GM12872 (cell line): ENCODE results near the gene CCDC28B.

ENCODE experiments used
- TF ChIP-seq, protein P1 (sequence below): IDR thresholded peaks from 3 replicates; pipeline ENCODE4 v1.5.1; 2011; ENCODE audit warnings: low read depth, mild to moderate bottlenecking, low read length, moderate library complexity; ENCODE audit not compliant: insufficient read depth

The CCDC28B gene

DNA sequence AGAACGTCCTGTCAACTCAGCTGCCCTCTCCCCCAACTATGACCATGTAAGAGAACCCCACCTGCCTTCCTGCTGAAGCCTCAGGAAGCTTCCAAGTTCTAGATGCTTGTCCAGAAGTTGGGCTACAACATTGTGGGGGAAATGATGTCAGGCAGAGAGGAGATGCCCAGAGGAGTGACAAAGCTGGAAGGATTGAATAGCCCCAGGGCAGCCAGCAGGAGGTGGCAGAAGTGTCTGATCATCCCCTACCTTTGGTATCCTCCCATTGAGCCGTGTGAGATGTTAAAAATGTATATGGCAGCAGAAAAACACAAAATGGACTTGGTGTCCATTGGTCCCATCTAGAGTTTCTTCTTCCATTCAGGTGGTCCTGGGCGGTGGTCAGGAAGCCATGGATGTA lies 28.4 kb downstream of the CCDC28B start:
- TF ChIP-seq, protein P1, sequence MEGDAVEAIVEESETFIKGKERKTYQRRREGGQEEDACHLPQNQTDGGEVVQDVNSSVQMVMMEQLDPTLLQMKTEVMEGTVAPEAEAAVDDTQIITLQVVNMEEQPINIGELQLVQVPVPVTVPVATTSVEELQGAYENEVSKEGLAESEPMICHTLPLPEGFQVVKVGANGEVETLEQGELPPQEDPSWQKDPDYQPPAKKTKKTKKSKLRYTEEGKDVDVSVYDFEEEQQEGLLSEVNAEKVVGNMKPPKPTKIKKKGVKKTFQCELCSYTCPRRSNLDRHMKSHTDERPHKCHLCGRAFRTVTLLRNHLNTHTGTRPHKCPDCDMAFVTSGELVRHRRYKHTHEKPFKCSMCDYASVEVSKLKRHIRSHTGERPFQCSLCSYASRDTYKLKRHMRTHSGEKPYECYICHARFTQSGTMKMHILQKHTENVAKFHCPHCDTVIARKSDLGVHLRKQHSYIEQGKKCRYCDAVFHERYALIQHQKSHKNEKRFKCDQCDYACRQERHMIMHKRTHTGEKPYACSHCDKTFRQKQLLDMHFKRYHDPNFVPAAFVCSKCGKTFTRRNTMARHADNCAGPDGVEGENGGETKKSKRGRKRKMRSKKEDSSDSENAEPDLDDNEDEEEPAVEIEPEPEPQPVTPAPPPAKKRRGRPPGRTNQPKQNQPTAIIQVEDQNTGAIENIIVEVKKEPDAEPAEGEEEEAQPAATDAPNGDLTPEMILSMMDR = no peak

DNA sequence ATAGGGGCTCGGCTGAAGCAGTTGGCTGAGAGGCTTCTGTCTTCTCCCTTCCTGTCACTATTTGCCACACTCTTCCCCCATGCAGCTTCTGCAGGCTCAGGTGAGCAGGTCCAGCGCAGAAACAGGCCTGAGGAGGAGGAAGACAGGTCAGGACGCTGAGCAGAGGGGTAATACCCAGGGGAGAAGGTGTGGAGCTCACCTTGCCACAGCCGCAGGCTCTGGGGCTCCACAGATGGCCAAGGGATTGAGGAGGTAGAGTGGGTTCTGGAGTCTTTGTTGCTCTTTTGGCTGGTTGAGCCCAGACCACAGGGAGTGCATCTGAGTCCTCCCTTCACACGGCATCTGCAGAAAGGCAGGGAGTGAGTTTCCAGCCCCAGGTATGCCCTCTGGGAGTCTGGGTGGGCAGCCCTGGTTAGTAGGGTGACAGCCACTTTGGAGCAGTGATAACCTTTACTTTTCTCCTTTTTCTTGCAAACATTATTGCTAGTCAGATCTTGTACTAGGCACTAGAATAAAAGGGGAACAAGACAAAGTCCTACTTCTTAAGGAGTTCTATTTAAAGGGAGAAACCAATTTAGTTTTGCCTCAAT lies 31.5 kb downstream of the CCDC28B start:
- TF ChIP-seq, protein P1 = no peak

DNA sequence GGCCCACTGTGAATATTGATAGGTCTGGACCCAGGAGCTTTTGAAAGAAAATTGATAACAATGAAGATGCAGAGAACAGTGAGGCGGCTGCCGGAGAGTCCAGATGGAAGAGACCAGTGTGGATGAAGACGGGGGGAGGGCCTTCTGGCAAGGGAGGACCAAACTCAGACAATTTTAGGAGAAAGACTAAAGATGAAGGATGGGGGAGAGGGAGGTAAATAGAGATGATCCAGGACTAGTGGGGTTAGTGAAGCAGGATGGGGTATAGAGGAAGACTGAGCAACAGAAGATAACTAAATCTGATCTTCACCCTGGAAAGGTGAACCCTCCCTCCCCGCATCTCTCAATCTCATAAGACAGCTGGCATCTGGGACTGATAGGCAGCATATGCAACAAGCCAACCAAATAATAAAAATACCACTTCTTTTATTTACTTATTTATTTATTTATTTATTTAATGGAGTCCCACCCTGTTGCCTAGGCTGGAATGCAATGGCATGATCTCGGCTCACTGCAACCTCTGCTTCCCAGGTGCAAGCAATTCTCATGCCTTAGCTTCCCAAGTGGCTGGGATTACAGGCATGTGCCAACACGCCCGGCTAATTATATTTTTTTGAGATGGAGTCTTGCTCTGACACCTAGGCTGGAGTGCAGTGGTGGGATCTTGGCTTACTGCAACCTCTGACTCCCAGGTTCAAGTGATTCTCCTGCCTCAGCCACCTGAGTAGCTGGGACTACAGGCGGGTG lies 32.3 kb downstream of the CCDC28B start:
- TF ChIP-seq, protein P1 = no peak

DNA sequence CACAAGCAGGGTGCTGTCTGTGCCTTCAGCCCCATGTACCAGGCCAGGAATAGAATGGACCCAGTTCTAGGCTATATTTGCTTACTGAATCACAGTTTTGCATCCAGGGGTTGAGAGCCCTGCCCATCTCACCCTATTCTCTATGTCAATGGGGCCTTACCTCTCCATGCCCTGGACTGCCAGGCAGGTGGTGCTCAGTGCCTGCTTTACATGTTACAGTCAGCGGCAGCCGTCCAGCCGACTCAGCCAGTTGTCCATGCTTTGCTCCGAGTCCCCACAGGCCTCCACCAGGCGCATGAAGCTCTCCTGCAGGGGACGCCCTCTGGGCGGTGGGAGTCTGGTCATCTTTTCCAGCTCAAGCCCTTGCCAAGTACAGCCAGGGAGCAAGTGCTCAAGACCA lies 34.4 kb downstream of the CCDC28B start:
- TF ChIP-seq, protein P1 = no peak

DNA sequence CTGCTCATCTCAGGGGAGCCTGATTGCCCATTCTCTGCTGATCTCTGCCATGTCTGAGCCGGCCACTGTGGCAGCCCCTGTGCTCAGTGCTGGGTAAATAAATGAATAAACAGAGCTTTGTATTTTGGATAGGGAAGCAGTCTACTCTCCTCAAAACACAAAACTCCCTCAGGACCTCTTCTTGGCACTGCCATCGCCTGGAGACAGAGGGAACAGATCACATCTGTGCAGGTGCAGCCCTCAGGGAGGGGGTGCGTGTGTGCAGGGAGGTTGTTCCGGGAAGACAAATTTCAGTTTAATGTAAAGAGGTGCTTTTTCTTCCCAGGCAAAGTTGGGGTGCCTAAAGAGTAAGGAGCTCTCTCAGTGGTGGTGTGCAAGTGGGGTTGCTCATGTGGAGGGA lies 38.9 kb downstream of the CCDC28B start:
- TF ChIP-seq, protein P1 = no peak

DNA sequence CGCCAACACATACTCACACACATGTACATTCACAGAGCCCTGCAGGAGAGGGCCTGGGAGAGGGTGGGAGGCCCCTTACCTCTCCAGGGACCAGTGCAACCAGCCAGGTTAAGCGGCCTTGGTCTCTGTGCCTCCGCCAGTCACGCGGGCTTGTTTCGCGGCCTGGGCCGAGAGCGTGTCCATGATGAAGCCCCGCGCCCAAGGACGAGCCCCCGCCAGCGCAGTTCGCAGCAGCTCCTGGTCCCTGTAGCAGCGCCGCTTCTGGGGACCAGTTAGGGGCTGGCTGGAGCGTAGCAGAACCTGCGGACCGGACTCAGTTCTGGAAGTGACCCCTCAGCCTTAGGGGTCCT lies 39.4 kb downstream of the CCDC28B start:
- TF ChIP-seq, protein P1 = no peak

DNA sequence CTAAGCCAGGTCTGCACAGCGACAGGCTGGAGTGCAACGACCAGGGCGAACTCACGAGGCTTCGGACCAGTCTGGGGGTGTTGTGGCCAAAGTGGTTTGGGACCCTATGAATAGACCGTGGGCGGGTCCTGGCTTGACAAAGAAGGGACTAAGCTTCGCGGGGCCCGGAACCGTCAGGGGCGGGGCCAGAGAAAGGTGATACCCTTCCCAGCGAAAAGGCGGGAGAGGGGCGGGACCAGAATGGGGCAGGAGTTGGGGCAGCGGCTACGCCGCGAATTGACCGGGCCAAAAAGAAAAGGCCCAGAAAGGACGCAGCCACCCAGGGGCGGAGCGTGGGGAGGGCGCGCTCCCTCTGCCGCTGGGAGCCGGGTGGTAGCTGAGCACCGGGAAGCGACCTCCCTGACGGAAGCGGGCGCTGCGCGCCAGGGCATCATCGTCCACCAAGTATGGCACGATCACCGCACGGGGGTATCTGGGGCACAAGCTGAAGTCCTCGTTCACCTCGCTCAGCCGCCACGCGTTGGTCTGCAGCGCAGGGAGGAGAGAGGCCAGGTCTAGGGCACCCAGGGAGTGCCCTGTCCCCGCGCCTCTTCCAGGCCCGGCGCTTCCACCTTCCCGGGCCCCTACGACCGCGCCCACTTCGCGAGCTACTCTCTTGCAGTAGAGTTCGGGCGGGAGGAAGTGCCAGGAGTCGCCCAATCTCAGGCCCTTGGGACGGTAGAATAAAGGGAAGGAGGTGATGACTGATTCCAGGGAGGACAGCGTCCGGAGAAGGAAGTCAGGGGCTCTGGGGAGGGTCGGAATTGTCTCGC lies 40.0 kb downstream of the CCDC28B start:
- TF ChIP-seq, protein P1 = peak; percentile 47
